Heart right ventricle (tissue), 16 donors: ENCODE measurements around the gene MYO3B. TPM values are rescaled to one million over a fixed set of nuclear protein-coding genes. Genes with fewer than 3 reads are reported as not detected.

Experiments used
- ATAC-seq, 8 donors: fragments of 200-7000 bp; cut with Tn5 transposase; one replicate each; pipeline ENCODE4 v1.9.1; 2020; ENCODE audit warnings: mild to moderate bottlenecking in 8 of 8, moderate library complexity in 8 of 8, moderate number of reproducible peaks in 1 of 8
- DNase-seq, 2 donors: peaks; one replicate each; pipeline ENCODE4 v3.0.0-alpha.2; 2020
- H3K27ac ChIP-seq, 10 donors: fragments of 200-600 bp; sonication (generic) in 2 of 10; one replicate each; pipeline versions ENCODE4 v1.5.0 to v1.8.0; 2020 to 2022; ENCODE audit warnings: mild to moderate bottlenecking in 3 of 10
- H3K27me3 ChIP-seq, 7 donors: fragments of 200-600 bp; one replicate each; pipeline ENCODE4 v1.8.0; 2021 to 2022; ENCODE audit warnings: mild to moderate bottlenecking in 2 of 7
- H3K36me3 ChIP-seq, 9 donors: fragments of 200-600 bp; sonication (generic) in 1 of 9; one replicate each; pipeline versions ENCODE4 v1.5.0 to v1.8.0; 2020 to 2022; ENCODE audit warnings: mild to moderate bottlenecking in 2 of 9
- H3K4me1 ChIP-seq, 9 donors: fragments of 200-600 bp; sonication (generic) in 1 of 9; one replicate each; pipeline versions ENCODE4 v1.5.0 to v1.8.0; 2020 to 2022; ENCODE audit warnings: mild to moderate bottlenecking in 4 of 9
- H3K4me3 ChIP-seq, 10 donors: fragments of 200-600 bp; sonication (generic) in 2 of 10; one replicate each; pipeline versions ENCODE4 v1.5.0 to v1.8.0; 2020 to 2022; ENCODE audit warnings: mild to moderate bottlenecking in 7 of 10, moderate library complexity in 2 of 10
- H3K9me3 ChIP-seq, 11 donors: fragments of 200-600 bp in 10 of 11; sonication (generic) in 2 of 11; one replicate each; pipeline versions ENCODE4 v1.5.0 to v1.8.0; 2013 to 2022; ENCODE audit warnings: mild to moderate bottlenecking in 2 of 11, control low read depth in 1 of 11, moderate library complexity in 1 of 11
- CTCF ChIP-seq, 9 donors: fragments of 200-600 bp; sonication (generic) in 2 of 9; IDR thresholded peaks; one replicate each; pipeline versions ENCODE4 v1.5.0 to v1.8.0; 2021 to 2022; ENCODE audit warnings: antibody characterized with exemption in 9 of 9, mild to moderate bottlenecking in 5 of 9, moderate library complexity in 1 of 9
- WGBS, 2 donors: extraction: QIAGEN DNeasy Blood & Tissue Kit; methylation state at CpG; one replicate each; pipeline ENCODE4 v1.1.7; 2013; ENCODE audit warnings: inconsistent platforms in 1 of 2; 5-methylcytosine and 5-hydroxymethylcytosine counted together
- intact Hi-C, 10 donors: fragments of 100-400 bp; cut with DNase I; formaldehyde crosslinking; loops; one replicate each; pipeline versions ENCODE4 v1.11.1 to v1.14.2; 2022
- polyA plus RNA-seq, 2 donors: library from polyadenylated mRNA; stranded (reverse); fragments of 200-250 nt; gene quantifications; one replicate each; pipeline ENCODE4 v1.2.3, GENCODE V29; 2013
- total RNA-seq, 10 donors: library from RNA; stranded (reverse); fragmentation: NEBNext Ultra II Directional in 3 of 10; extraction: Animal tissue kit (Norgen Biotek cat#: 25700) in 3 of 10; gene quantifications; one replicate each; pipeline versions ENCODE4 v1.2.1 to v1.2.4, GENCODE V29; 2021 to 2023
- donor health status: Arrhythmogenic right ventricular cardiomyopathy.
- donor health status: ischemic (EF 13 %, LVEDD 7.1; RV severe dilation, severe dysfunction).
- donor health status: healthy with polysubstance abuse.
- donor health status: DM: no; HTN: yes; CAD: no.
- donor health status: DM: no; HTN: no; CAD: no.
- donor health status: ischemic (EF 25% LVEDD 6.9; RV normal size, moderate dysfunction).
- donor health status: ischemic (EF 25% LVEDD 5.7; RV mildly dilated, moderate dysfunction).
- donor health status: healthy.
- donor health status: DM: yes; HTN: yes; CAD: no.
- donor health status: Ischemic cardiomyopathy.
- donor health status: ischemic (EF 35%, LVEDD 5.7; RV mildly dilated, moderate dysfunction).
- donor health status: nonischemic (EF 11% LVEDD 7.7; RV severe dilation, severe dysfunction).
- donor health status: DM: yes; HTN: yes; CAD: no.
- donor health status: PGD.
- donor health status: ischemic (EF 29% LVEDD 5.4; RV normal size, mild dysfunction).
- donor health status: nonischemic (EF 23%, LVEDD 6.1; RV moderate dilation, normal function).

MYO3B gene
- total and polyA plus RNA-seq, 12 donors = 0.05 to 0.21 (median 0.09) TPM; not detected in 8

GRCh38 chr2:170314744-170315447 lies 136.9 kb downstream of the MYO3B start:
- intact Hi-C loops = no loop called here

GRCh38 chr2:170320948-170321347 lies 143.0 kb downstream of the MYO3B start:
- WGBS, 2 donors = 88 to 92% methylated on average over 3 of the region's 3 CpGs
- no peak for TF ChIP-seq CTCF (IDR thresholded peaks at IDR 0.05)
- intact Hi-C loops = no loop called here

More at GRCh38 chr2:170314744-170315447, 136.9 kb downstream of the MYO3B start:
- Histone ChIP-seq H3K36me3 (no peaks in the 10 kb centered on the region), H3K27me3 (peaks cover 0 to 35% (median 5%) of the 10 kb centered on the region in 7 donors), H3K4me3 (no peak overlapping the region), H3K9me3 (peaks cover 0 to 10% (median 0%) of the 10 kb centered on the region in 11 donors), H3K27ac (no peak overlapping the region), H3K4me1 (no peaks in the 10 kb centered on the region)
- DNase-seq = no peak
- WGBS, 2 donors = 86 to 91% methylated on average over 7 of the region's 7 CpGs
- no peak for ATAC-seq
- TF ChIP-seq CTCF (IDR thresholded peaks at IDR 0.05) = no peak

GRCh38 chr2:170321526-170321925 lies 143.6 kb downstream of the MYO3B start:
- DNase-seq (no peak), ATAC-seq (no peak)
- H3K36me3 ChIP-seq = no peaks in the 10 kb centered on the region
- no peak overlapping the region for H3K27ac ChIP-seq
- H3K9me3 ChIP-seq = peaks cover 0 to 26% (median 7%) of the 10 kb centered on the region in 11 donors
- H3K27me3 ChIP-seq = peaks cover 0 to 6% (median 0%) of the 10 kb centered on the region in 7 donors
- H3K4me1 ChIP-seq = no peaks in the 10 kb centered on the region
- H3K4me3 ChIP-seq = no peak overlapping the region
- WGBS, 2 donors = 89 to 92% methylated on average over 3 of the region's 3 CpGs
- no peak for TF ChIP-seq CTCF (IDR thresholded peaks at IDR 0.05)
- intact Hi-C loops = no loop called here

More at GRCh38 chr2:170320948-170321347, 143.0 kb downstream of the MYO3B start:
- Histone ChIP-seq H3K9me3 (peaks cover 0 to 26% (median 7%) of the 10 kb centered on the region in 11 donors), H3K27ac (no peak overlapping the region), H3K27me3 (peaks cover 0 to 12% (median 0%) of the 10 kb centered on the region in 7 donors), H3K36me3 (no peaks in the 10 kb centered on the region), H3K4me1 (no peaks in the 10 kb centered on the region), H3K4me3 (no peak overlapping the region)
- no peak for ATAC-seq
- DNase-seq = no peak

- DNase-seq (no peak), ATAC-seq (no peak)
- Histone ChIP-seq H3K36me3 (no peaks in the 10 kb centered on the region), H3K4me1 (no peaks in the 10 kb centered on the region), H3K27ac (no peak overlapping the region), H3K27me3 (peaks cover 0 to 4% (median 0%) of the 10 kb centered on the region in 7 donors), H3K4me3 (no peak overlapping the region), H3K9me3 (peaks cover 0 to 26% (median 7%) of the 10 kb centered on the region in 11 donors)
- intact Hi-C loops = no loop called here
- TF ChIP-seq CTCF (IDR thresholded peaks at IDR 0.05) = no peak
- 73 to 76% methylated on average over 7 of the region's 7 CpGs for WGBS, 2 donors
Observed at GRCh38 chr2:170322140-170322766, 144.3 kb downstream of the MYO3B start.
